Muscle of back (tissue), 13 donors: Measurements from ENCODE around the gene GAL. TPM values are rescaled to one million over a fixed set of nuclear protein-coding genes. Genes with fewer than 3 reads are reported as not detected.
"Not testable (repeated sequence)": the region's sequence is repeated elsewhere in the genome, so short reads cannot be mapped to it uniquely, and the experiment has no call there.

Experiments used
- DNase-seq, 3 donors: peaks; one replicate each; pipeline versions ENCODE4 v3.0.0 to v3.0.0-alpha.2; 2013
- long read RNA-seq, 9 donors: transcript quantifications; one replicate each; lab custom pipeline, GENCODE V29; 2026
- polyA plus RNA-seq, 10 donors: library from polyadenylated mRNA; unstranded; fragments of 120-200 nt; gene quantifications; one replicate each; pipeline ENCODE4 v1.2.1, GENCODE V29; 2013; ENCODE audit not compliant: insufficient read length in 10 of 10

GAL gene
- polyA plus RNA-seq = 1 to 10 TPM in 1 of 10 donors, under 1 TPM in 6, not detected in 3; 0.36 to 1.3 (median 0.51) TPM
- long read RNA-seq, donor 1 = 0 reads
- long read RNA-seq, donor 2 = 0 reads
- long read RNA-seq, donor 3 = 0 reads
- long read RNA-seq, donor 4, partial matches to known transcripts = 0 of 1 reads
- long read RNA-seq, donor 4, other reads (novel, unspliced or antisense) = 0 of 1 reads
- long read RNA-seq, donor 5, partial matches to known transcripts = 0 of 1 reads
- long read RNA-seq, donor 5, other reads (novel, unspliced or antisense) = 0 of 1 reads
- long read RNA-seq, donor 6 = 0 reads
- long read RNA-seq, donor 7 = 0 reads
- long read RNA-seq, donor 8, partial matches to known transcripts = 0 of 2 reads
- long read RNA-seq, donor 8, other reads (novel, unspliced or antisense) = 0 of 2 reads
- long read RNA-seq, donor 9 = 0 reads

GRCh38 chr11:68684385-68685356 lies at the start of gene GAL:
GAL (plus strand) TSS chr11:68684544; CDS start chr11:68684924, 380 bp downstream.
- DNase-seq = no peak

DNA sequence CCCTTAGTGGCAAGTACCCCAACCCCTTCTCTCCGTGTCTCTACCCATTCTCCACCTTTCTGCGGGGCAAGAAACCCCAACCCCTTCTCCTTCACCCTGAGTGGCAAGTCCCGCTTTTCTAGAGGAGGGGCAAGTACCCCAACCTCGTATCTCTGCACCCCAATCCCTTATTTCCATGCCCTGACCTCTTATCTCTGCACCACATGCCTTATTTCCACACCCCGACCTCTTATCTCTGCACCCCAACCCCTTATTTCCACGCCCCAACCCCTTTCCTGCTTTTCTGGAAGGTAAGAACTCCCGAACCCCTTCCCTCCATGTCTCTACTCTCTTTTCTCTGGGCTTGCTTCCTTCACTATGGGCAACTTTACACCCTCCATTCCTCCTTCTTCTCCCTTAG lies 49.7 kb upstream of the GAL start:
- not testable (repeated sequence) for DNase-seq

GRCh38 chr11:68635172-68635571 lies 49.2 kb upstream of the GAL start:
- DNase-seq = not testable (repeated sequence)

DNA sequence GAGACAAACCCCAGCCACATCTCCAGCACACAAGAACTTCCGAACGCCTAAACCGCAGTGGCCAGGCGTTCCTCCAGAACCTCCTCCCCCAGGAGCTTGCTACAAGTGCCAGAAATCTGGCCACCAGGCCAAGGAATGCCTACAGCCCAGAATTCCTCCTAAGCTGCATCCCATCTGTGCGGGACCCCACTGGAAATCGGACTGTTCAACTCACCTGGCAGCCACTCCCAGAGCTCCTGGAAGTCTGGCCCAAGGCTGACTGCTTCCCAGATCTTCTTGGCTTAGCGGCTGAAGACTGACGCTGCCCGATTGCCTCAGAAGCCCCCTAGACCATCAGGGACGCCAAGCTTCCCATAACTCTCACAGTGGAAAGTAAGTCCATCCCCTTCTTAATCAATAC lies 48.5 kb upstream of the GAL start:
- not testable (repeated sequence) for DNase-seq

DNA sequence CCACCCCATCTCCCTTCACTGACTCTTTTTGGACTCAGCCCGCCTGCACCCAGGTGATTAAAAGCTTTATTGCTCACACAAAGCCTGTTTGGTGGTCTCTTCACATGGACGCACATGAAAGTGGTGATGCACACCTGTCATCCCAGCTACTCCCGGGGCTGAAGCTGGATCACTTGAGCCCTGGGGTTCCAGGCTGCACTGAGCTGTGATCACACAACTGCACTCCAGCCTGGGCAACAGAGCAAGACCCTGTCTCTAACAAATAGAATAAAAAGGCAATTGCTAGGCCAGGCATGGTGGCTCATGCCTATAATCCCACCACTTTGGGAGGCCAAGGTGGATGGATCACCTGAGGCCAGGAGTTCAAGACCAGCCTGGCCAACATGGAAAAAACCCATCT lies 45.0 kb upstream of the GAL start:
- not testable (repeated sequence) for DNase-seq

- no peak for DNase-seq
These were observed 42.5 kb upstream of the GAL start for GRCh38 chr11:68641880-68642279.

DNA sequence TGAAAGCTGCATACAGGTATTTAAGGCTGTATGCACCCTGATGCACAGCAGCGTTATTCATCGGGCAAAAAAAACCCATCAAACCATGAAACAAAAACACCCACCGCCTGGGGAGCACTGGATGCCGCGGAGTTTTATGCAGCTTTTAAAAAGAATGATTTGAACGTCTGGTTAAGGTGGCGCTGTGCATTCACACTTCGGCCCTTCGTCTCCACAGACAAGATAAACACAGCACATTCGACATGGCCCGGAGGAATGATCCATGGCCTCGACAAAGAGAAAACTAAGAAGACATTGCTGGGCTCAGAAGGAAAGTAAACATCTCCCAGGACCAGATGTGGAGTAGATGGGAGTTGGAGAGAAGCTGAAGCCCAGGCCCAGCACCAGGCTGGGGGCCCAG lies 40.8 kb upstream of the GAL start:
- no peak for DNase-seq

GRCh38 chr11:68646832-68647231 lies 37.5 kb upstream of the GAL start:
- no peak for DNase-seq

DNA sequence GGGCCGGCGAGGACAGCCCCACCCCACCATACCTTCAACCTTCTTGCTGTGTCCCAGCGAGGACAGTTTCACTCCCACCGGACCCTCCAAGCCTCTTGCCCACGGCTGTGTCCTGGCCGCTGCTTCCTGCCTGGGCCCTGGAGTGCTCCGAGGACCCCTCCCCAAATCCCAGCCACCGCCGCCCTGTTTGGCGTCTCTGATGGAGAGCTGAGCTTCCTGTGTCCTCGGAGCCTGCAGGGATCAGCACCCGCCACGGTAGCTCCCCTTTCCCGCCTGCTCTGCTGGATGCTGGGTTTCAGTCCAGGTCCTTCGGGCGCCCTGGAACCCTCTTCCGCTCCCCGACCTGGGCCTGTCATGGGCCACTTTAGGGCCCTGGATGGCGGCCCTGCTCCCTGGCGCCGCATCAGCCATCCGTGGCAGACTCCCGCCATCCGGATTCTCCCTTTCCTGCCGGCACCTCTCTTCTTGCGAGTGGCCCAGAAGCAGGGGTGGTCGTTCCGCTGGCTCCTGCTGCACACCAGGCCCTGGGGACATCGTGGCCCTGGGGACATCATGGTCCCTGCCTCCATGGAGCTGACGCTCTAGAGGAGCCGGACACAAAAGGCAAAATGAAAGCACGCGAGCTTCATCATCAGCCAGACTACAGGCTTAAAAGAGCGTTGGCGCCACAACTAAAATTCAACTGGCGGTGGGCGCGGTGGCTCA lies 34.3 kb upstream of the GAL start:
- no peak for DNase-seq

- no peak for DNase-seq
These were observed 33.5 kb upstream of the GAL start for GRCh38 chr11:68650801-68651200.

- DNase-seq = no peak
These were observed 32.9 kb upstream of the GAL start for GRCh38 chr11:68651208-68651984.

DNA sequence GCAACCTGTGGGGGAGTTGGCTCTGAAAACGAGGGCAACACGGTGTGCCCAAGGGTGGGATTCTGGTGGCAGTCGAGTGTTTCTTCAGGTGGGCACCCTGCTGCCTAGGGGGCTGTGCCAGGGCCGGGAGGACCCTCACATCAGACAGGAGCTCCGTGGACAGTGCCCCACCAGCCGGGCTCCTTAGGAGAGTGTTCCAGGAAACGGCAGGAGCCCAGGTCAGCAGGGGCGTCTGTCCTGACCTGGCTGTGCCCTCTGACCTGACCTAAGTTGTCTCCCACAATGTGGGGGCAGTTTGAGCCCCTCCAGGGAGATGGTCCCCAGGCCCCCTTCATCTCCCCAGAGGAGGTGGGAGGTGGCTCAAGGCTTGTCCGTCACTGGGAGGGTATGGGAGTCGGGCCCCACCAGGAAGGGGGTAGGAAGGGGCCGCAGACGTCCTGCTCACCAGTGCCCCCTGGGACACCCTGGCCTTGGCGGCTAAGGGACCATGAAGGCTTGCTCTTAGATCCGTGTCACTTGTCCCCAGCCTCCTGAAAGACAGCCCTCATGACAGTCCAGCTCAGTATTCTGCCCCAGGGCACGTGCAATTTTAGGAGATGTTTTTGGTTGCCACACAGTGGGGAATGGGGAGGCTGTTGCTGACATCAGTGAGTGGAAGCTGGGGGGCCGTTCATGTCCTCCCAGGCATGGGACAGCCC lies 32.2 kb upstream of the GAL start:
- DNase-seq = no peak

- no peak for DNase-seq
These were observed 31.6 kb upstream of the GAL start for GRCh38 chr11:68652683-68653156.

DNA sequence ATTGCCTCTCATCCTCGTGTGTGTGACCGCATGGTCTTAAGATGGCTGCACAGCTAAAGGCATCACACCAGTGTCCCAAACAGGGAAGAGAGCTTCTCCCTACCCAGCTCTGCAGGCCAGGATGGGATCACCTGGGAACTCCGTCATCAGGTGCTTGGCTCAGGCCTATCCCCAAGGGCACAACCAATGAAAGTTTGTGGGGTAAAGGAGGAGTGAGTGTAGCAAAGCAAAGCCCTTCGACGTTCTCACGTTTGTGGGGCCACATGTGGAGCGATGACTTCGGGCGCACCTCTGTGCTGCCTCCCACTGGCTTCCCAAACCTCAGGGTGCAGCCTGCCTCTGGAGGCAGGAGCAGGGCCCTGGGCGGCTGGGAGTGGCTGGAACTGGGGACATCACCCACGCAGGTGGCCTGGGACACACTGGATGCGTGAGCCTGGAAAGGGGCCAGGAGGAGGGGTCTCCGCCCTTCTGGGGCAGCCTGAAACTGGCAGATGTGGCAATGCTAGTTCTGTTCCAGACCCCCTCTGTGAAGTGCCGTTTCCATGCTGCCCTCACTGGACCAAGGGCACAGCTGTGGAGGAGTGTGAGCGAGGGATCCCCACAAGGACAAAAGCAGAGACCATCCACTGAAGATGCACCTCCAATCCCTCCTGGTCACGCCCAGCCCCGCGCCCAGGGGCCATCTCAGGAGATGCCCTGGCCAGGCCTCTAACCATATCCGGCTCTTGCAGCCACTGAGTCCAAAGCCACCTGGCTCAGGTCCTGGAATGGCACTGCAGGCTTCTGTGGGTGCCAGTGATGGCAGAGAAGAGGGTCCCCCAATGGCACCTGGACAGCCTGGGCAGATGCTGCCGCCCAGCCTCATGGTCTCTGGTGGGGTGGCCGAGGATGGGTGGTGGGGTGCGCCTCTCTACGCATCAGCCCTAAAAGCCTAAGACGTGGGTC lies 30.6 kb upstream of the GAL start:
- no peak for DNase-seq

- DNase-seq = no peak
These were observed 29.4 kb upstream of the GAL start for GRCh38 chr11:68654978-68655377.

DNA sequence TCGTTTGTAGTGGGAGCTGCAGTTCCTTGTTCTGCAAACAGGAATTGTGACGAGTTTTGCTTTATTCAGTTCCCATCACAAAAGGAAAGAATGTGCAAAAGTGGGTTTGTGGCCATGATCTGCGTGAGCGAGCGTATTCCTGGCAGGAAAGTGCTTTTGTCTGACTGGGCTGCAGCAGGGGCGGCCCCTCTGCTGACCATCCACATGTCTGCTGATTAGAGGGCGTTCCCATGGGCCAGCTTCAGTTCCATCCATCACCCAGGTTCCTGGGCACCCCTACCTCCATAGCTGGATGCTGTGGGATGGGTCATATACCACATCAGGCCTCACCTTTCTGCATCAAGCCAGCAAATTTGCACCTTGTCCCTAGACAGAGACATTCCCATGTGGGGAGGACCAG lies 28.9 kb upstream of the GAL start:
- no peak for DNase-seq

GRCh38 chr11:68655806-68656205 lies 28.5 kb upstream of the GAL start:
- DNase-seq = no peak

GRCh38 chr11:68657021-68657780 lies 27.1 kb upstream of the GAL start:
- no peak for DNase-seq
